ENCODE data around the gene CHCHD6. TPM values are rescaled to one million over a fixed set of nuclear protein-coding genes. Genes with fewer than 3 reads are reported as not detected.

Gene CHCHD6
- total and polyA plus RNA-seq, 4 donors = 12.1 to 22.6 (median 17.5) TPM

- H3K4me1 ChIP-seq (ENCODE audit: control insufficient read depth in 5 of 5, insufficient read depth in 5 of 5, low read length in 5 of 5) = no peaks in the 10 kb centered on the region
- no peaks in the 10 kb centered on the region for H3K9me3 ChIP-seq (ENCODE audit: control insufficient read depth in 4 of 4, insufficient read depth in 3 of 4, low read length in 3 of 4)
- no peak overlapping the region for H3K9ac ChIP-seq (ENCODE audit: insufficient read depth in 1 of 2, low read length in 2 of 2)
- DNase-seq (no peak), ATAC-seq (ENCODE audit: insufficient read depth, low FRiP score) (no peak)
- H3K27ac ChIP-seq (ENCODE audit: low read depth in 1 of 2, low read length in 1 of 2) = no peak overlapping the region
- H3K27me3 ChIP-seq (ENCODE audit: control insufficient read depth in 3 of 3, insufficient read depth in 3 of 3, low read length in 2 of 3) = no peaks in the 10 kb centered on the region
- 93 to 98% methylated on average over 10 of the region's 10 CpGs for WGBS, 2 donors
- H3K36me3 ChIP-seq (ENCODE audit: control insufficient read depth in 4 of 4, insufficient read depth in 4 of 4, low read length in 4 of 4) = peaks cover 0 to 4% (median 1%) of the 10 kb centered on the region in 4 donors
- no peak for TF ChIP-seq CTCF (IDR thresholded peaks at IDR 0.05; ENCODE audit: control extremely low read depth, extremely low read depth)
- no peak overlapping the region for H3K4me3 ChIP-seq
Observed at GRCh38 chr3:126721246-126721645, 17.2 kb downstream of the CHCHD6 start.

GRCh38 chr3:126723237-126723636 lies 19.2 kb downstream of the CHCHD6 start:
- H3K4me3 ChIP-seq = no peak overlapping the region
- no peak overlapping the region for H3K9ac ChIP-seq (ENCODE audit: insufficient read depth in 1 of 2, low read length in 2 of 2)
- H3K27ac ChIP-seq (ENCODE audit: low read depth in 1 of 2, low read length in 1 of 2) = no peak overlapping the region
- peaks cover 0 to 4% (median 1%) of the 10 kb centered on the region in 4 donors for H3K36me3 ChIP-seq (ENCODE audit: control insufficient read depth in 4 of 4, insufficient read depth in 4 of 4, low read length in 4 of 4)
- DNase-seq = no peak
- no peak for TF ChIP-seq CTCF (IDR thresholded peaks at IDR 0.05; ENCODE audit: control extremely low read depth, extremely low read depth)
- WGBS, 2 donors = 99% methylated on average over 2 of the region's 2 CpGs
- no peaks in the 10 kb centered on the region for H3K9me3 ChIP-seq (ENCODE audit: control insufficient read depth in 4 of 4, insufficient read depth in 3 of 4, low read length in 3 of 4)
- H3K27me3 ChIP-seq (ENCODE audit: control insufficient read depth in 3 of 3, insufficient read depth in 3 of 3, low read length in 2 of 3) = no peaks in the 10 kb centered on the region
- no peaks in the 10 kb centered on the region for H3K4me1 ChIP-seq (ENCODE audit: control insufficient read depth in 5 of 5, insufficient read depth in 5 of 5, low read length in 5 of 5)
- no peak for ATAC-seq (ENCODE audit: insufficient read depth, low FRiP score)

- no peak for DNase-seq
- peaks cover 0 to 4% (median 1%) of the 10 kb centered on the region in 4 donors for H3K36me3 ChIP-seq (ENCODE audit: control insufficient read depth in 4 of 4, insufficient read depth in 4 of 4, low read length in 4 of 4)
- no peaks in the 10 kb centered on the region for H3K4me1 ChIP-seq (ENCODE audit: control insufficient read depth in 5 of 5, insufficient read depth in 5 of 5, low read length in 5 of 5)
- TF ChIP-seq CTCF (IDR thresholded peaks at IDR 0.05; ENCODE audit: control extremely low read depth, extremely low read depth) = no peak
- no peaks in the 10 kb centered on the region for H3K27me3 ChIP-seq (ENCODE audit: control insufficient read depth in 3 of 3, insufficient read depth in 3 of 3, low read length in 2 of 3)
- H3K27ac ChIP-seq (ENCODE audit: low read depth in 1 of 2, low read length in 1 of 2) = no peak overlapping the region
- WGBS, 2 donors = 100% methylated on average over 1 of the region's 1 CpG
- H3K4me3 ChIP-seq = no peak overlapping the region
- H3K9ac ChIP-seq (ENCODE audit: insufficient read depth in 1 of 2, low read length in 2 of 2) = no peak overlapping the region
- no peaks in the 10 kb centered on the region for H3K9me3 ChIP-seq (ENCODE audit: control insufficient read depth in 4 of 4, insufficient read depth in 3 of 4, low read length in 3 of 4)
- ATAC-seq (ENCODE audit: insufficient read depth, low FRiP score) = no peak
Observed at GRCh38 chr3:126723801-126724200, 19.8 kb downstream of the CHCHD6 start.

GRCh38 chr3:126728680-126729079 lies 24.6 kb downstream of the CHCHD6 start:
- Histone ChIP-seq H3K27ac (ENCODE audit: low read depth in 1 of 2, low read length in 1 of 2) (no peak overlapping the region), H3K9ac (ENCODE audit: insufficient read depth in 1 of 2, low read length in 2 of 2) (no peak overlapping the region), H3K27me3 (ENCODE audit: control insufficient read depth in 3 of 3, insufficient read depth in 3 of 3, low read length in 2 of 3) (no peaks in the 10 kb centered on the region), H3K9me3 (ENCODE audit: control insufficient read depth in 4 of 4, insufficient read depth in 3 of 4, low read length in 3 of 4) (no peaks in the 10 kb centered on the region), H3K36me3 (ENCODE audit: control insufficient read depth in 4 of 4, insufficient read depth in 4 of 4, low read length in 4 of 4) (peaks cover 0 to 7% (median 3%) of the 10 kb centered on the region in 4 donors), H3K4me3 (no peak overlapping the region), H3K4me1 (ENCODE audit: control insufficient read depth in 5 of 5, insufficient read depth in 5 of 5, low read length in 5 of 5) (no peaks in the 10 kb centered on the region)
- 98 to 100% methylated on average over 1 of the region's 1 CpG for whole genome bisulfite sequencing, 2 donors
- ATAC-seq (ENCODE audit: insufficient read depth, low FRiP score) (no peak), DNase-seq (no peak)
- TF ChIP-seq CTCF (IDR thresholded peaks at IDR 0.05; ENCODE audit: control extremely low read depth, extremely low read depth) = no peak
